ENCODE results near the gene PPP5C.

PPP5C gene

GRCh38 chr19:46380690-46381089 is 33.8 kb downstream of the PPP5C start:
- no peak for DNase-seq (ENCODE audit: low read depth, low spot score)
- H3K4me3 ChIP-seq (ENCODE audit: low read length), result no peak overlapping the region

DNA sequence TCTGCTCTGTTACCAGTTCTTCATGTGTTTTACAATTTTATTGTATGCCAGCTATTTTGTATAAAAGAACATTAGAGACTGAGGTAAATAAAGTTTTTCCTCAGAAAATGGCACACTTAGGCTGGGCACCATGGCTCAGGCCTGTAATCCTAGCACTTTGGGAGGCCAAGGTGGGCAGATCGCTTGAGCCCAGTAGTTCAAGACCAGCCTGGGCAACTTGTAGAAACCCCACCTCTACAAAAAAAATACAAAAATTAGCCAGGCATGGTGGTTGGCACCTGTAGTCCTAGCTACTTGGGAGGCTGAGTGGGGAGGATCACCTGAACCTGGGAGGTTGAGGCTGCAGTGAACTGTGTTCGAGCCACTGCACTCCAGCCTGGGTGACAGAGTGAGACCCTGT is 34.5 kb downstream of the PPP5C start:
- no peak overlapping the region for H3K4me3 ChIP-seq (ENCODE audit: low read length)
- no peak for DNase-seq (ENCODE audit: low read depth, low spot score)

GRCh38 chr19:46381756-46382345 is 35.0 kb downstream of the PPP5C start:
- H3K4me3 ChIP-seq (ENCODE audit: low read length), result no peak overlapping the region
- no peak for DNase-seq (ENCODE audit: low read depth, low spot score)

DNA sequence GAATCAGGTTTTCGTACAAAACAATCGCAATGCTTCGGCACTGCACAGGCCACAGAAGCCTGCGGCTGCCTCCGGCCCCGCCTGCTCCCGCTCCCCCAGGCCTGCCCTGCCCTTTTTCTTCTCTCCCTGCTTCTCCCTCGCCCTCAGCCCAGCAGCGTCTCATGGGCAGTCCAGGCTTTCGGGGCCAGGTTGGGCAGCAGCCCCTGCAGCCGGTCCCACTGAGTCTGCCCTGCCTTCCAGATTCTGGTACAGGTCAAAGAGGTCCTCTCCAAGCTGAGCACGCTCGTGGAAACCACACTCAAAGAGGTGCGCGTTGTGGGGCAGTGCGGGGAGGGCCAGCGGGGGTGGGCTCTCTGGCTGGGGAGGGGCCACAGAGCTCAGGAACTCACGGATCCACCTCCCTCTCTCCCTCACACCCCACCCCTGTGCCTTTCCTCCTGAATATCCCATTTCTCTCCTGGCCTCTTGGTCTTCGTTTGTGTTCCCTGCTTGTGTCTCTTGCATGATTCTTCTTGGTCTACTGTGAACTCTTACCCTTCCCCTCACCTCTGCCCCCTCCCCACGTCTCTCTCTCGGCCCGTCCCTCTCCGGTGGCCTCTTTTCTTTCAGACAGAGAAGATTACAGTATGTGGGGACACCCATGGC is 36.4 kb downstream of the PPP5C start:
- no peak for DNase-seq (ENCODE audit: low read depth, low spot score)
- no peak overlapping the region for H3K4me3 ChIP-seq (ENCODE audit: low read length)

- no peak overlapping the region for H3K4me3 ChIP-seq (ENCODE audit: low read length)
- no peak for DNase-seq (ENCODE audit: low read depth, low spot score)
These were observed 37.0 kb downstream of the PPP5C start for GRCh38 chr19:46383846-46384245.

- DNase-seq (ENCODE audit: low read depth, low spot score), result no peak
- H3K4me3 ChIP-seq (ENCODE audit: low read length), result no peak overlapping the region
These were observed 37.5 kb downstream of the PPP5C start for GRCh38 chr19:46384396-46384795.

GRCh38 chr19:46385636-46386035 is 38.7 kb downstream of the PPP5C start:
- H3K4me3 ChIP-seq (ENCODE audit: low read length), result no peak overlapping the region
- no peak for DNase-seq (ENCODE audit: low read depth, low spot score)

DNA sequence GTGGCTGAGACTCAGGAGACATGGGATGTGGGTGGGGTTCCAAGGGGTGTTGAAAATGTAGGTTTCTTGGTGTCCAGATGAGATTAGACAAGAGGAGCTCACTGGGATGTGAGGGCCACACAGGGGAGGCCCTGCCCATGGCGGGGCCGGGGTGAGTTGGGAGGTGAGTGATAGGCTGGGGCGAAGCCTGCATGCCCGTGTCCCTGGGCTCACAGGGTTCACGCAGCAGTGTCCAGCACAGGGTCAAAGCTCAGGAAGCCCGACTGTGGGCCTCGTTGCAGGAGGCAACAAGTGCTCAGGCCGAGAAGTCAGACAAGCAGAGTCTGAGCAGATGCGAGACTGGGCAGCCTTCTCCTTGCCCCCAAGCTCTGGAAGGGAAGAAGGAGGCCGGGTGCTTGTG is 39.3 kb downstream of the PPP5C start:
- no peak overlapping the region for H3K4me3 ChIP-seq (ENCODE audit: low read length)
- no peak for DNase-seq (ENCODE audit: low read depth, low spot score)

DNA sequence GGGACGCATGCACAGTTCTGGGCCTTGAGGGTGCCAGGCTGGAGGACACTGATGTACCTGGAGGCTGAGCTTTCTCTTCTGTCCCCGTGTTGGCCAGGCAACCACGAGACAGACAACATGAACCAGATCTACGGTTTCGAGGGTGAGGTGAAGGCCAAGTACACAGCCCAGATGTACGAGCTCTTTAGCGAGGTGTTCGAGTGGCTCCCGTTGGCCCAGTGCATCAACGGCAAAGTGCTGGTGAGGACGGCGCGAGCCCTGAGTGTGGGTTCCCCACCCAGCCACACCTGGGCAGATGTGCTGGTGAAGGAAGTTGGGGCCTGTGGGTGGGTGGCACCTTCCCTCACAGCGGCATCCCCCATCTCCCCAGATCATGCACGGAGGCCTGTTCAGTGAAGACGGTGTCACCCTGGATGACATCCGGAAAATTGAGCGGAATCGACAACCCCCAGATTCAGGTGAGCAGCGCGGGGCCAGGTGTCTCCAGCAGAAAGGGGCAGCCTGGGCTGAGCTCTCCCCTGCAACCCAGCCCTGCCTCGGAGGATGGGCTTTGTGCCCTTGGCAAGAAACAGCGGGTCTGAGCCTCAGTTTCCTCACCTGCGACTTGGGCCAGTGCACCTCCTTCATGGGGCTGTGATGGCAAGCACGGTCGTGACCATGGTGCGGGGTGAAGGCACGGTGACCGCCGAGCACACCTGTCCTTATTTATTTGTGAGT is 40.3 kb downstream of the PPP5C start:
- no peak overlapping the region for H3K4me3 ChIP-seq (ENCODE audit: low read length)
- DNase-seq (ENCODE audit: low read depth, low spot score), result no peak

- no peak overlapping the region for H3K4me3 ChIP-seq (ENCODE audit: low read length)
- no peak for DNase-seq (ENCODE audit: low read depth, low spot score)
These were observed 40.8 kb downstream of the PPP5C start for GRCh38 chr19:46387713-46388130.

DNA sequence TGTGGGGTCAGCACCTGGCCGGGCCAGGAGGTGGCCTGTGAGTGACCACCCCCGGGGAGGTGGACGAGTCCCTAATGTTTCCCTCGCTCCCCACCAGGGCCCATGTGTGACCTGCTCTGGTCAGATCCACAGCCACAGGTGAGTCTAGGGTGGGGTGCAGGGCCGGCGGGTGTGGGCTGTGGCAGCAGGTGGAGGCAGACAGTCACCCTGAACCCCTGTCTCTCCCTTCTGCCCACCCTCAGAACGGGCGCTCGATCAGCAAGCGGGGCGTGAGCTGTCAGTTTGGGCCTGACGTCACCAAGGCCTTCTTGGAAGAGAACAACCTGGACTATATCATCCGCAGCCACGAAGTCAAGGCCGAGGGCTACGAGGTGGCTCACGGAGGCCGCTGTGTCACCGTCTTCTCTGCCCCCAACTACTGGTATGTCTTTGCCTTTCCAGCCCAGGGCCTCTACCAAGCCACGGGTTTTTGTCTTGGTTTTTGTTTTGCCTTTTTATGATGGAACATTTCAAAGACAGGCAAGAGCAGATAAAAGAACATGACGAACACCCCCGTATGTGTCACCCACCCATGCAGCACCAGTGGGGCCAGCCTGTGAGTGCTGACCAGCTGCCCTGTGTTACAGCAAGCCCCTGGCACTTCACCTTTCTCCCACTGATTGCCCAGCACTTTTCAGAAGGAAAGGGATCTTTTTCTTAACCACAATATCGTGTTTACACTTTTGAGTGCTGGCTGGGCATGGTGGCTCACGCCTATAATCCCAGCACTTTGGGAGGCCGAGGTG is 41.6 kb downstream of the PPP5C start:
- DNase-seq (ENCODE audit: low read depth, low spot score), result no peak
- no peak overlapping the region for H3K4me3 ChIP-seq (ENCODE audit: low read length)

- no peak for DNase-seq (ENCODE audit: low read depth, low spot score)
- no peak overlapping the region for H3K4me3 ChIP-seq (ENCODE audit: low read length)
These were observed 43.4 kb downstream of the PPP5C start for GRCh38 chr19:46390121-46390858.

- H3K4me3 ChIP-seq (ENCODE audit: low read length), result no peak overlapping the region
- DNase-seq (ENCODE audit: low read depth, low spot score), result no peak
These were observed 44.0 kb downstream of the PPP5C start for GRCh38 chr19:46390866-46391265.

- H3K4me3 ChIP-seq (ENCODE audit: low read length), result no peak overlapping the region
- no peak for DNase-seq (ENCODE audit: low read depth, low spot score)
These were observed 44.7 kb downstream of the PPP5C start for GRCh38 chr19:46391296-46392251.

- no peak overlapping the region for H3K4me3 ChIP-seq (ENCODE audit: low read length)
- no peak for DNase-seq (ENCODE audit: low read depth, low spot score)
These were observed 45.4 kb downstream of the PPP5C start for GRCh38 chr19:46392252-46392801.

GRCh38 chr19:46392837-46393236 is 46.0 kb downstream of the PPP5C start:
- no peak for DNase-seq (ENCODE audit: low read depth, low spot score)
- no peak overlapping the region for H3K4me3 ChIP-seq (ENCODE audit: low read length)

DNA sequence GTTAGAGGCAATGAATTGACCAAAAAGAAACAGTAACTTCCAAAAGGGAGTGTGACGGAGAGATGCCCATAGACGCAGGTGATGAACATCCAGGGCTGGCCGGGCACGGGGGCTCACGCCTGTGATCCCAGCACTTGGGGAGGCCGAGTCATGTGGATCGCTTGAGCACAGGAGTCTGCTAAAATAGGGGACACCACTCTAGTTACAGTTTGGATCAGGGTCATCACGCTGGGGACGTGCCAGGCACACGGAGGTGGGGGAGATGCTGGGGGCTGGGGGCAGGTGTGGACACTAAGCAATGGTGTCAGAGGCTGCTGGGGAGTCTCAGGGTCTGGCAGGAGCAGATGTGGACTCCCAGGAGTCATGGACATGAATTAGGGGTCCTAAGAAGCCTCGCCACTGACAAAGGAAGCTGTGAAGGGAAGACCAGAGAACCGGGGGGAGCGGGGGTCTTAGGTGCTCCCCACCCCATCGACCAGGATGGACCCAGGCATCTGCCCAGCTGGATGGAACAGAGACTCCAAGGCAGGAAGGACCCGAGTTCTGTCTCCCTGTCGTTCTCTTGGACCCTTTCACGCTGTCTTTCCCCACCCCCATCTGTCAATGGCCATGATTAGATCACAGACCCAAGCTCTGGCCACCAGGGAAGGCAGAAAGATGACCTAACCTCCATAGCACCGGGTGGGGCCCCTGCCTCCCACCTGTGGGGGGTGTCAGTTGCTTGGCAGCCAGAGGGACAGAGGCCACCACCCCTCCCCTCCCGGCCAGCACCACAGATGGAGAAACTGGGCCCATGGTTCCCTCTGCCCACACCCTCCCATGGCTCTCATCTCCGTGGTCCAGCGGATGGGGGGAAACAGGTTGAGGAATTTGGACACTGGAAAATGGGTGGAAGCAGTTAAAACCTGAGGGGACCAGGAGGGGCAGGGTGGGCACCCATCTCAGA is 46.8 kb downstream of the PPP5C start:
- H3K4me3 ChIP-seq (ENCODE audit: low read length), result no peak overlapping the region
- no peak for DNase-seq (ENCODE audit: low read depth, low spot score)

Data from Jurkat, Clone E6-1 (cell line).